ENCODE data around the gene LSM10.

LSM10 gene

DNA sequence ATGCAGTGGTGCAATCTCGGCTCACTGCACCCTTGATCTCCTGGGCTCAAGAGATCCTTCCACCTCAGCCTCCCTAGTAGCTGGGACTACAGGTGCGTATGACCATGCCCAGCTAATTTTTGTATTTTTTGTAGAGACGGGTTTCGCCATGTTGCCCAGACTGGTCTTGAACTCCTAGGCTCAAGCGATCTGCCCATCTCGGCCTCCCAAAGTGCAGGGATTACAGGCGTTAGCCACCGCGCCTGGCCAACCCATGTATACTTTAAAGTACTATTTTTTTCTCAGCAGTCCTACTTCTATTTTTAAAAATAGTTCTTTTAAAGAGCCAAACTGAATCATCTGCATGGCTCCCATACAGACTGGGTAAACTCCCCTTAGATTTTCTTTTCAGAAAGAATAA is 15.5 kb downstream of the LSM10 start:
- DNase-seq, result no peak

DNA sequence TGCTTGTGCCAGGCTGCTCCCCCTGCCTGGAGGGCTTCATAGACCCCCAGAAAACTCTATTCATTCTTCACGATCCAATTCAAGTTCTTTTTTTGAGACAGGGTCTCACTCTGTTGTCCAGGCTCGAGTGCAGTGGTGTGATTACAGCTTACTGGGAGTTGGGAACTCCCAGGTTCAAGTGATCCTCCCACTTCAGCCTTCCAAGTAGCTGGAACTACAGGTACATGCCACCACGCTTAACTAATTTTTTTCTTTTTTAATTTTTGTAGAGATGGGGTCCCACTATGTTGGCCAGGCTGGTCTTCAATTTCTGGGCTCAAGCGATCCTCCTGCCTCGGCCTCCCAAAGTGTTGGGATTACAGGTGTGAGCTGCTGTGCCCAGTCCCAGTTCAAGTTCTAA is 16.3 kb downstream of the LSM10 start:
- DNase-seq, result no peak

DNA sequence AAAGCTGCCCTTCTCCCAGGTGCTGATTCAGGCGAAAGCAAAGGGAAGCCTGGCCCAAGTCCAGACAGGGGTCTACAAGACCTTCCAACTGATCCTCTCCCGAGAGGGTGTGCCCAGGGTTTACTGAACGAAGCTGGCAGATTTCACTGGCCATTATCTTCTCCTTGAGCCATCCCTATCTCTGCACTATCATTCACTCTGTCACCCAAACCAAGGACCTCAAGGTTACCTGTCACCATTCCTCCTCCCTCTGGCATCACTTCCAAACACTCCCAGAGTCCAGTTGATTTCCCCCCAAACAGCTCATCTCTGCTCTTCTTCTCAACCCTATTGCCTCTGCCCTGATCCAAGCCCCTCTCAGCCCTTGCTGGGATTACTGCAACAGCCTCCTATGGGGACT is 16.9 kb downstream of the LSM10 start:
- no peak for DNase-seq

DNA sequence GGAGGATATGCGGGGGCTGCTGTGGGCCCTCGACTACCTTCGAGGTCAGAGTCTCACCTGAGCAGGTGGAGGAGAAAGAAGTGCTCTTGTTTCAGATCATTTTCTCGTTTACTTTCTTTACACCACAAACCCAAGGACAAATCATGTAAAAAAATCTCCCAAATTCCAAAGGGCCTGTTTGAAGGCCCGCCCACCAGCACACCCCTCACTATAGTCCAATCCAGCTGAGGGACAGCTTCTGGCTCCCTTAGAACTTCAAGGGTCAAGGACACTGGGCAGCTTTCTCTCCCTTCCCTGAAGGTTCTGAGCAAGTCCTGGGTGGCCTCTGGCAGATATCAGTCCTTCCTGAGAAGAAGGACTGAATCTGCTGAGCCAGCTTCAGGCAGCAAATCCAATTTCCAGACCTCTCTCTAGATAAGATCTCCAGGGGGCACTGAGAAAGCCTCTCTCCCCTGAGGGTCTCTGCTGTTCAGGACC is 17.5 kb downstream of the LSM10 start:
- DNase-seq, result no peak

DNA sequence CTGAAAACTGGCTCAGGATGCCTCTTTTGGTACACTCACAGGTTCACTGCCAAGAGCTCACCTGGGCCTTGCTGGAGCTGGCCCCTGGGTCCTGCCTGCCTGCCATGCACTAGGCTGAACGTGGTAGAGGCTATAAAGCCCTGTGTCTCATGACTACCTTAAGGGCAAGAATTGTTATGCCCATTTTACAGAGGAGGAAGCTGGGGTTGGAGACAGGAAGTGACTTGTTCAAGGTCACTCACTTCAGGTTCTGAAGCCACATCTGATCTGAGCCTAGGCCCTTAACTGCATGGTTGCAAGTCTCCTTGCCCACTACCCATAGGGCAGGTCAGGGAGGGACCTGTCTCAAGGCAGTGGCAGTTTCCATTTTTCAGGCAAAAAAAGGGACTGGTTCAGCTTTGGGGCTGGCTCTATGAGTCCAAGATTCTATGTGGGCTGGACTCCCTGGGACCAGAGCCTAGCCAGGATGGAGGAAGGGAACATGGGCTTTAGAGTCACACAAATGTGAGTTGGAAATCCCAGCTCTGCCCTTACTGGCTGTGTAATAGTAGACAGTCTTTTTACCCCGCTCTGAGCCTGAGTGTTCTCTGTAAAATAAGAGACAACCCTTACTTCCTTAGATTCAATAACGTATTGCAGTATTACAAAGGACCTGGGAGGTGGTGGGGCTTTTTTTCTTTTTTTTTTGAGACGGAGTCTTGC is 19.8 kb downstream of the LSM10 start:
- DNase-seq, result peak in 3 of 4 experiments; percentile 33 to 43 (median 40)

DNA sequence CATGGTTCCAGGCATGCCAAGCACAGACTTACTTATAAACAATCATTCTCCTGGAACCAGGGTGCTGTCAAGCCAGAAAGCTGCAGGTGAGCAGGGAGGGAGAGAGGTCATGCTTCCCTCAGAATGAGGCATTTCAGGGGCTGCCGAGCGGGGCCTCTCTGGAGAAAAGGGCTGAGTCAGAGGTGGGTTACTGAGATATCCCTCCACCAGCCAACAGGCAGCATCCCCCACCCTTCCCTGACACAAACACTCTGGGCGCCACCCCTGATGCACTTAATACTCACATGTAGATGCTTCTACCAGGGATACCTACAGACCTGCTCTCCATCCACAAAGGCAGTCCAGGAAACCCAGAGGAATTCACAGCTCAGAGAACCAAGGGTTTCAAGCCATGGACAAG is 25.1 kb downstream of the LSM10 start:
- DNase-seq, result no peak

DNA sequence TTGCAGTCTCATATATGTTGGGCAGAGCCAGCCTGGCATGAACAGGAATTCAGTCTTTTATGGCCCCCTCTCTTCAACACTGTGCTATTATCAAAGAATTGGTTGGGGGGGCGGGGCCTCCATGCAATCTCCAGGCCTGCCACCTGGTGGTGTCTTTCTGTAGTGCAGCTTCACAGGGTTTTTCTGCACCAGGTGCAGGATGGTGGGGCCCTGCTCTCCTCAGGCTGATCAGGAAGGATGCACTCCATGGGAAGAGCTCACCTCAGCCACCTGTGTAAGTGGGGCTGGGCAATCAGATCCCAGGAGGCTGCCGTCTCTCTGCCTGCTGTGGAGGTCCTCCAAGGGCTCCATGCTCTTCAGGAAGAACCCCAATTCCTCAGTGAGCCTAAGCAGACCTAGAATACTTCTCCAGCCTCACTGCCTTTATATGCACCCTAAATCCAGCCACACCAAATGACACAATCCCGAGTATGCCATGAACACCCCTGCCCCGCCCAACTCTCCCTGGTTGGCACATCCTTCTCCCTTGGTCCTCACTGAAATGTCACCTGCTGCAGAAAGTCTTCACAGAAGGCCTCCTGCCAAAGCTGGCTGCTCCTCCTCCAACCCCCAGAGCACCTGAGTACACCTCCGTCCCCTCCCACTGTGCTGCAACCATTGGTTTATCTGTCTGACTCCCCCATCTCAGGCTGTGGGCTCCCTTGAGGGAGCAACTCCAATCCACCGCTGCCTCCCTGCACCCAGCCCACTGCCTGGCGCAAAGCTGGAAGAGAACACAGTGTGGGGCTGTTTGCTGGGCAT is 28.4 kb downstream of the LSM10 start:
- peak; percentile 73 to 86 (median 84) for DNase-seq

DNA sequence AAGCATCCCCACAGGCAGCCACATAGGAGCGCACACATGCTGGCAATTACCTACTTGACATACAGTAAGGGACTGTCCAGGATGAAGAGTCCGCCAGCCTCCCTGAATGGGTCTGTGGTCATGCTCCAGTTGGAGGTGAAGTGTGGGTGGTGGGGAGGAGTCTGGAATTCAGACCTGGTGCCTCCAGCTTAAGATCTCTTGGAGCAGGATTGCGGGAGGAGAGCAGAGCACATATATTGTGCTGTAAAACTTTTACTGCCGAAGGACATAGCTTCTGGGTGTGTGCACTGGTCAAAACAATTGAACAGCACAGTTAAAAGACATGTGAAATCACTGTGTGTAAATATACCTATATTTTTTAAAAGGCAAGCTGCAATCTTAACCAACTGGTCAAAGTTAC is 29.9 kb downstream of the LSM10 start:
- DNase-seq, result no peak

DNA sequence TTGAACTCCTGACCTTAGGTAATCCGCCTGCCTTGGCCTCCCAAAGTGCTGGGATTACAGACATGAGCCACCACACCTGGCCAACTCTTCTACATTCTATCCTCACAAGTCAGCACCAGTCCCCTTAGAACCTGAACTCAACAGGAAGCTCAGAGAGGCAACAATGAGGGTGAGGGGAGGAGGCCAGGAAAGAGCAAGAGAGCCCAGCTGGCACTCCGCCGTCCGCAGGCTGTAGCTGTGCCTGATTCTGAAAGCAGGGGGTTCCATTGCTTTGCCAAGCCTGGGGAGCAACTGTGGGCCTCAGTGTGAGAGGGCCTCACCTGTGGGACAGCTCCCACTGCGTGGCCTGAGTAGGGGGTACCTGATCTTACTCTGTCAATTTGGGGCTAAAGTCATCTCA is 30.6 kb downstream of the LSM10 start:
- DNase-seq, result no peak

DNA sequence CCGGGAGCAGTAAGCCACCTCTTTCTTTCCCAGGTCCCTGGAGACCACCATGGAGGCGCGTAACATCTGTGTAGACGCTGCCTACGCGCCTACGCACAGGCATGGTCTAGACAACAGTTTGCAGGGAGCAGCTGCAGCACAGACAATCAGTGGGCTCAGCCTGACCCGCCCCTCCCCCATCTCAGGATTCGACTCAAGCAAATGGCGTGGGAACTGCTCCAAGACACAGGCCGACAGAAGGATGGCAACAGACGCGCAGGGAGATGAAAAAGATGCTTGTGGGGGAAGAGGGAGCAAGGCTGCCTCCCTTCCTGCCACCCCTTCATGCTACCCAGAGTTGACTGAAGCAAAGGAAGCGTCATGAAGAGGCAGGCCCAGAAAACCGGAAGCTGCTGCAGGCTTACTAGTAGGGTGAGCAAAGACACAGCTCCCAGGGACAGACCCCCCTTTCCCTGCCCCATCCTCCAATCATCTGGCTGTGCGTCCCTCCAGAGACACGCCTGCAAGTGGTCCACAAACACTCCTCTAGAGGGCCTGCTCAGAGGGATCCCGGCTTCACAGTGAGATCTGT is 31.5 kb downstream of the LSM10 start:
- DNase-seq, result peak; percentile 68 to 86 (median 82)

DNA sequence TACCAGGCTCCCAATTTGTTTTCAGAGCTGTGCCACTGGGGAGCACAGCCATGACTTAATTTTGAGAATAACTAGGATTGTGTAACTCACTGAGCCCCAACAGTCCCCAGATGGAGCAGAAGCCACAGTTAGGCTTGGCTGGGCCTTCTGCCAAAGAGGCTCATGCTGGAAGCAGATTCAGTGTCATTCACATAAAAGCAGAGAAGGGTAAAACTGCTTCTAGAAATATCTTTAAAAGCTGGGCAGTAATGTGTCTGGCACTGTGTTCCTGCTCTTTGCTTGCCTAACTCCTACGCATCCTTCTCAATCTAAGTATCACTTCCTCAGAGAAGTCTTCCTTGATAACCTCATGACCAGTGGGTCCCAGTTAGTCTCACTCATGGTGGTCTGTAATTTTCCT is 32.3 kb downstream of the LSM10 start:
- peak; percentile 77 to 93 (median 86) for DNase-seq

DNA sequence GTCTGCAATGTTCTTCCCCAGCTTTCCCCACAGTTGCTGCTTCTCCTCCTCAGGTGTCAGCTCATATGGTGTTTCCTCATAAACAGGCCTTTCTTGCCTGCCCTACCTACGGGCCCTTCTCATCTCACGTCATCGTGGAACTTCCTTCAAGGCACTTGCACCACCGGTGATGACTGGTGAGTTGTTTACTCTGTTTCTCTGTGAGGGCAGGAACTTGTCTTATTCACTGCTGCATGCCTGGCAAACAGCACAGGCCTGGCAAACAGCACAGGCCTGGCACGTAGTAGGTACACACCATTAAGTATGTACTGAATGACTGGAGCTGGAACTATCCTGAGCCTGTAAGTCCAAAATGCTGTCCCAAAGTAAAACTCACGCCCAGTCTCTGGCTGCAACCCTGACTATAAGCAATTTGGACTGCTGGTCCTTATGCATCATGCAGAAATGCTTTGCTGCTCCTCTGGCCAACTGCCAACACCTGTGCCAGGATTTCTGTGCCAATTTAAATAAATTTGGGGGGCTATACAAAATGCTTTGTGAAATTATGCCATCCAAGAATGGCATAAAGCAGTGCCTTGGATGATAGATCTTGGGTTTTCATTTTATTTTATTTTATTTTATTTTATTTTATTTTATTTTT is 37.7 kb downstream of the LSM10 start:
- peak in 3 of 4 experiments; percentile 55 to 69 (median 64) for DNase-seq

DNA sequence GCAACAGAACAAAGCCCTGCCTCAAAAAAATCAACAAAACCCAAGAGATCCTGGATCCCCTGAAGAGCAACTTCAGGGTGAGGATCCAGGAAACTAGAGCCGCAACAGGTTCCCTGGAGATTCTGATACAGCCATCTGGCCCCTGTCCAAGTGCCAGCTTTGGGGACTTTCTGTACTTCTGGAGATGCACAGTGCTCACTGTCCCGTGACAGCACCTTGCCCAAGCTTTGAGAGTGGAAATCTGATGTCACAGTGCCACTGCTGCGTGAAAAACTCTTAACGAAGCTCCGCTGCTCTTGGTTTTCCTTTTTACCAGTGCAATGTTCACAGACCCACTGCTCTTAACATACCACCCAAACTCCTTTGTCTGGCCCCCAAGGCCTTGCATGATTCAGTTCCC is 38.3 kb downstream of the LSM10 start:
- no peak for DNase-seq

DNA sequence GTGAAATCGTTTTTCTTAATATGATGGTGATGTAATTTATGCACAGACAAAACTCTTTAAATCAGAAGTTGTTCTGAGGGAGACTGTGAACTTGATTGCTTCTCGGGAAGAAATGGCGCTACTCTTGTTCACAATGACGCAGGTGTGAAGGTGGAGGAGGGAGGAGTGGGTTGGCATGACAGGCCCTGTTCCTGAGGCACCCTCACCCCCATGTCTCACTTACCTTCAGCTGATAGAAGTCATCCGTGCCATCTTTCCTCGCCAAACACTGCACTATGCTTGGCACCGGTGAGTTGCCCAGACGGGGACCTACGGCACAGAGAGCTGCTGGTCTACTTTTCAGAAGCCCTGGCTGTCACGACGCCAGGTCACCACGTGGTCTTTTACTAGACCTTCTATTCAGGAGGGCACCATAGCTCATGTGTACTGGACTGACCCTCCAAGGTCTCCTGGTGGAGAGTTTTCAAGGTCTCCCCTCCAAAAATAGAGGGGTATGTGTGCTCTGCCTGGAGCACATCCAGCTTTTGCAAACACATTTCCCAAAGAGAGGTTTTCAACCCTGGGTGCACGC is 39.1 kb downstream of the LSM10 start:
- DNase-seq, result no peak

DNA sequence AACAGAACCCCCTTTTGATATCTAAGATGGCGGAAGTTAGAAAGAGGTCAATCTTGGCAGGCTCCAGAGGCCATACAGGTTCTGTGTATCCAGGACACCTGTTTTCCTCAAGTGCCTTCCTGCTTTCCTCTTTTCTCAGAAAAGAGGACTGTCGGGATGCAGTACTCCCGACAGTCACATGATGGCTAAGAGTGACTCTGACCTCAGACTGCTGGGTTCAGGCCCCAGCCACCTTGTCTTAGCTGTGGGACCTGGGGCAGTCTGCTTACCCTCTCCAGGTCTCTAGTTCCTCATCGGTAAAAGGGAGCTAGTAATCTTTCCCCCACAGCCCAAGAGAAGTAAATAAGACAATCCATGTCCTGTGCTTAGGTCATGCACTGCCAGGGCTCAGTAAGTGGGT is 41.9 kb downstream of the LSM10 start:
- no peak for DNase-seq

DNA sequence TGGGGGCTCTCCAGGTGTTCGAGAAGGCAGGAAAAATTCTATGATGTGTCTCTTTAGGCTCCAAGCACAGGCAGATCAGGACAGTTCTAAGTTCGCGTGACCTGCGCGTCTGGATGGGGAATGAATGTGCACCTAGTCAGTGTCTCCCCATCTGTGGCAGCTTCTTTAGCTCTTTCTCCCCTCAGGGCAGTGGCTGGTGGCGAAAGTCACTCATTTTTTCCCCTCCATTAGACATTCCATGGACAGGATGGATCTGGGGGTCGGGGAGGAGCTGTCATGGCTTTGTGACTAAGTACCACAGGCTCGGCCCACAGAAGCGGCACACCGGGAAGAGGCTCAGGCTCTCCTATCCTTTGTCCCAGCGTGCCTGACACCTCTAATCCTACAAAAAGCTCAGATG is 43.2 kb downstream of the LSM10 start:
- DNase-seq, result no peak

DNA sequence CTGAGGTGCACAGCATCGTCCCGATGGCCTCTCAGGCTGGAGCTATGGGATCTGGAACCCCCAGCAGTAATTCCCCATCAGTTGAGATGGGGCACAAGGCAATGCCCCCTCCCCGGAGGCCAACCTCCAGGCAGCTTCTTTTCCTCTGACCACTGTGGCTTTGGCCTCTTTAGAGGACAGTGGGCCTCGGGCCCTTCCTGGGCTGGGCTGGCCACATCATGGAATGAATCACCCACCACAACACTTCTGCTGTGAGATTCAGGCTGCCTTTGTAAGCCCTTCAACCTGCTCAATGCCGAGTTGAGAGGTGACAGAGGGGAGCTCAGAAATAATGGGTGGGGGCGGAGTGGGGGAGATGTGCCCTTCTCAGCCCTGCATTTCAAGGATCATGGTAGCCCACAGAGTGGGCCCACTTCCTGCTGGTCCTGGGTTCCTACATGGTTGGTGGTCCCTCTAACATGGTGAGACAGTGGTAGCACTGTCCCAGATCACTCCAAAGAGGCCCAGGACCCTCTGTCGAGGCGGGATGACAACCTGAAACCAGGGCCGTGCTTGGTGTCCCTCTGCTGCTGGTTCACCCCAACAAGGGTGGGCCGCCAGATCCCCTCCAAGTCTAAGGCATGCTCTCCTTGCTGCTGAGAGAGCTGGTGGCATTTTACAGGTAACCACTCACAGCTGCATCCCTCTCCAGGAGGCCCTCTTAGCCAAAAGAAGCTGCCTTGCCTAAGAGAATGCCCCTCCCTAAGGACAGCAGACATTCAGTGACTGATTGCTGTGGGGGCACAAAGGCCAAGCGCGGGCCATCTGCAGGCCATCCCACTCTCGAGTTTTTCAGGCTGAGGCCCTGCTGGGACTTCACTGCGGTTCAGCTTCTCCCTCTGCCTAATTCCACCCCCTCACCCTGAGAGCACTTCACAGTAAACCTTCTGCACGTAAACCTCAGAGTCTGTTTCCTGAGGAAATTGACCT is 44.5 kb downstream of the LSM10 start:
- DNase-seq, result no peak

DNA sequence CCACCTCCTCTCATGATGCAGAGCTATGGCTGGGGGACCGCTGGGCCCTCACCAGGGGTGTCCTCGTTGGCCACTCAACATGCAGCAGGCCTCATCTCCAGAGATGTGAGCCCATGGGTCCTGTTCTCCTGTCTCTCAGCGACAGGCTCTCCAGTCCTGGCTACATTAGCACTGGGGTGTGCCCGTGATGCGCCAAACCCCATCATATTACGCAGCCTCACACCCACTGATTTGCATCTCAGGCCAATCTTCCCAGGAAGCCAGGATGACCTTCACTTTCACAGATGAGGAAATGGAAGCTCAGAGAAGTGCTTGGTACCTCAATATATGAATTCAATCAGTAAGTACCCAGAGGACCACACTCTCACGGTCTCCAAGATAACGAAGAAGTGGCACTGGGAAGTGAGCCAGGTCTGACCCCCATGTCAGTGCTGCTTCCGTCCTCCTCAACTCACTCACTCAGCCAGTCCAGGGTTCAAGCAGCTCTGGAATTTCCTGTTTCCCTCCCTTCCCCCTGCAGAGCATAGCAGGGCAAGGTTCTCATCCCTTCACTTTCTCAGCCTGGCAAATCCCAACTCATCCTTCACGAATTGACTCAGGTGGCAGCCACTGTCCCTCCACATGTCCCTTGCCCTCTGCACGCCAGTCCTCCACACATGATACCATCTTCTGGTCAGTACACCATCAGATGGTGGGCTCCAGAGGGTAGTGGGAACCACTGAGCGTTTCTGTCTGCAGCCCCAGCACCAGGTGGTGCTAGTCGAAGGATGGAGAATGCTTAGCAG is 45.4 kb downstream of the LSM10 start:
- no peak for DNase-seq

DNA sequence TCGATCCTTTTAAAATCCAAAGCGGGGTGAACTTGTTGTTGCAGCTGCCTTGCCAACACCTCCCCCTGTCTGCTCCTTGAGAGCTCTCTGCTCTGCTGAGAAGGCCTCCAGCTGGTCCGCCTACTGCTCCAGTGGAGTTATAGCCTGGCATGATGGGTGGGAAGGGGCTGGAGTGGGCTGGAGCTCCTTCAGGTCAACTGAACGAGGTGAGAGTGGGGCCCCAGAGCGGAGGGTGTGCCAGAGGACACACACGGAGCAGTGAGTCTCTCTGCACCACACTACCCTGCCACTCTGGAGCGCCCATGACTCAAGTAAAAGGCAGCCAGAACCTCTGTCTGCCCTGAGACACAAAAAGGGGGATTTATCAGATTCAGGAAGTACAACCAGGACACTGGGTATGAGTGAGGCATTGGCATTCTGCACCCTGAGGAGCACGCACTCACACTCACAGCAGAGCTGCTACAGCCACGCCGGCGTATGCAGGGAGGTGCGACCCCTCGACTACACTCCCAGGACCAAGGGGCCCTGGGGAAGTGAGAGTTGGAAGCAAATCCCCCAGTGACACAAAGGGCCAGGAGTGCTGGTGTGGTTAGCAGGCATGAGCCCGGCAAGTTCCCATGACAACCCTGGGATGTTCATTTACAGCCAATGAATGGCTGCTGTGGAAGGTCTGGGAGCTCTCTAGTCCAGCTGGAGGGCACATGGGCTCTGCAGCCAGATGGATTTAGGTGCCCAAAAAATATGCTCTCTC is 46.3 kb downstream of the LSM10 start:
- DNase-seq, result peak; percentile 36 to 69 (median 46)

DNA sequence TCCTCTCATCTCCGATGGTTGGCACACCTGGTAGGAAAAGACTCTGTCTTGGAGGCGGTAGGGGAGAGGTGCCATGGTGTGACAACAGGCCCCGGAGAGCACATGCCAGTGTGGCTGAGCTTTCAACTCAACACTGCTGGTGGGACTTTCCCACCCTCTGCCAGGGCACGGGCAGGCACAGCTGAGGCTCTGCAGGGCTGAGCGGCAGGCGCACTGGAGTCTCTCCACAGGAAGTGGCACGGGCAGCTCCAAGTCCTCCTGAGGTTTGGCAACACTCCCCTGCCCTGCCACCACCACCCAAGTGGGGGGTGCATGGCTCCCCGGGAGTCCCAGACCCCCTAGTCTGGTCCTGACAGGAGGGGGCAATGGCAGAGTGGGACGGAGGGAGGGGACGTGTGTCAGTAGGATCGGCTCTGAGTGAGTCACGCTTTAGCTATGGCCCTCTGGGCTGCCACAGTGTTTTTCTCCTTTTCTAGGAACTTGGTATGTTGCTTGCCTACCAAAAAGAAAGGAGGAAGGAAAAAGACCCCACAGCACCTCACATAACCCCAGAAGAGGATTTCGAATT is 47.0 kb downstream of the LSM10 start:
- DNase-seq, result peak; percentile 59 to 75 (median 67)
